Omental fat pad (tissue), 4 donors: ENCODE measurements around the gene IFT22. TPM values are rescaled to one million over a fixed set of nuclear protein-coding genes. Genes with fewer than 3 reads are reported as not detected.
"Not testable (repeated sequence)": the region's sequence is repeated elsewhere in the genome, so short reads cannot be mapped to it uniquely, and the experiment has no call there.

Source experiments
- ATAC-seq: fragments of 150-250 bp; one replicate; pipeline ENCODE4 v1.9.1; 2016; ENCODE audit warnings: mild to moderate bottlenecking, moderate library complexity; ENCODE audit not compliant: low FRiP score
- DNase-seq: peaks from one replicate; pipeline ENCODE4 v3.0.0-alpha.2; 2019; ENCODE audit warnings: low spot score
- small RNA-seq: library from RNA; depleted of rRNA; stranded (forward); fragments of <200 nt; gene quantifications from one replicate; pipeline ENCODE3, GENCODE V24; 2016
- total RNA-seq, 4 donors: library from RNA; depleted of rRNA; stranded (reverse); fragments of >200 nt; gene quantifications; one replicate each; pipeline ENCODE4 v1.1.0, GENCODE V29; 2016
- TF ChIP-seq, protein P1 (sequence below), 3 donors: fragments of 450-650 bp; IDR thresholded peaks; one replicate each; pipeline ENCODE4 v1.5.1; 2016 to 2017; ENCODE audit warnings: antibody characterized with exemption in 3 of 3, mild to moderate bottlenecking in 3 of 3, moderate library complexity in 2 of 3

Gene IFT22
- total RNA-seq, 4 donors from 2014 or later = 8.4 to 21.4 (median 12.6) TPM

DNA sequence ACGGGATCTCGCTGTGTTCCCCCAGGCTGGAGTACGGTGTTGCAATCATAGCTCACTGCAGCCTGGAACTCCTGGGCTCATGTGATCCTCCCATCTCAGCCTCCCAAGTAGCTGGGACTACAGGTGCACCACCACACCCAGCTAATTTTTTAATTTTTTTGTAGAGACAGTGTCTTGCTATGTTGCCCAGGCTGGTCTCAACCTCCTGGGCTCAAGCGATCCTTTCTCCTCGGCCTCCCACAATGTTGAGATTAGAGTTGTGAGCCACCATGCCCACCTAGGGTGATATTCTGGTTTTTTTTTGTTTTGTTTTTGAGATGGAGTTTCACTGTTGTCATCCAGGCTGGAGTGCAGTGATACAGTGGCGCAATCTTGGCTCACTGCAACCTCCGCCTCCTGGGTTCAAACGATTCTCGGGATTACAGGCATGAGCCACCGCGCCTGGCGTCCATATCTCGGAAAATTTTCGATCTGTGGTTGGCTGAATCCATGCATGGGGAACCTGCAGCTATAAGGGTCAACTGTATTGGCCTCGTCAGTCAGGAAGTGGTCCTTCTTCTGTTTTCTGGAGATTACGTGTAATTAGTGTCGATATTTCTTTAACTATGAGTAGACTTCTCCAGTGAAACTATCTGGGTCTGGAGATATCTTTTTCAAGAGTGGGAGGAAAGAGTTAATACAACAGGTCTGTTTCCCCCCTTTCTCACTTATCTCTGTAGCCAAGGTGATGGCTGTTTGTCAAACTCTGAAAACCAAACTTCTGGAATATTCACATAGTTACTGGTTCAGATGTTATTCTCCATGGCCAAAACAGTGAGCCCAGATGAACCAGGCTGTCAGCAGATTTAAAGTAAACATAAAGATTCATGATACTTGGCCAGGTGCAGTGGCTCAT, 55.7 kb downstream of the IFT22 start:
- ATAC-seq (peak; percentile 45), DNase-seq (no peak)

DNA sequence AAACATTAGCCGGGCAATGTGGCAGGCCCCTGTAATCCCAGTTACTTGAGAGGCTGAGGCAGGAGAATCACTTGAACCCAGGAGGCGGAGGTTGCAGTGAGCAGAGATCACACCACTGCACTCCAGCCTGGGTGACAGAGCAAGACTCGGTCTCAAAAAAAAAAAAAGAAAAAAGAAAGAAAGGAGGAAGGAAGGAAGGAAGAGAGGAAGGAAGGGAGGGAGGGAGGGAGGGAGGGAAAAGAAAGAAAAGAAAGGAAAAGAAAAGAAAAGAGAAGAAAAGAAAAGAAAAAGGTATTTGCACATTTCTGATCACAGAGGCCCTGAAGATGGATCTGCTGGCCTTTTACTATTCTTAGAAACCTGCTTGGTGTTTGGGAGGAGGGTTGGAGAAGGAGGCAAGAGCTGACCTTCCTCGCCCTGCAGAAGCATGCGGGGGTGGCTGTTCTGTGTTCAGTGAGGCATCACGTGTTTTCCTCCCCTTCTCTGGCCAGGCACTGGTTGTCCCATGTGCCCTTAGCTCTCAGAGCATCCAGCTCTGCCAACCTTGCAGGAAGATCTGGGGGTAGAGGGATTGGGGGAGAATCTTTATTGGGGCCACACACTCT, 57.4 kb downstream of the IFT22 start:
- peak; percentile 72 for ATAC-seq

More for the DNA sequence above, 55.7 kb downstream of the IFT22 start:
- TF ChIP-seq, protein P1, sequence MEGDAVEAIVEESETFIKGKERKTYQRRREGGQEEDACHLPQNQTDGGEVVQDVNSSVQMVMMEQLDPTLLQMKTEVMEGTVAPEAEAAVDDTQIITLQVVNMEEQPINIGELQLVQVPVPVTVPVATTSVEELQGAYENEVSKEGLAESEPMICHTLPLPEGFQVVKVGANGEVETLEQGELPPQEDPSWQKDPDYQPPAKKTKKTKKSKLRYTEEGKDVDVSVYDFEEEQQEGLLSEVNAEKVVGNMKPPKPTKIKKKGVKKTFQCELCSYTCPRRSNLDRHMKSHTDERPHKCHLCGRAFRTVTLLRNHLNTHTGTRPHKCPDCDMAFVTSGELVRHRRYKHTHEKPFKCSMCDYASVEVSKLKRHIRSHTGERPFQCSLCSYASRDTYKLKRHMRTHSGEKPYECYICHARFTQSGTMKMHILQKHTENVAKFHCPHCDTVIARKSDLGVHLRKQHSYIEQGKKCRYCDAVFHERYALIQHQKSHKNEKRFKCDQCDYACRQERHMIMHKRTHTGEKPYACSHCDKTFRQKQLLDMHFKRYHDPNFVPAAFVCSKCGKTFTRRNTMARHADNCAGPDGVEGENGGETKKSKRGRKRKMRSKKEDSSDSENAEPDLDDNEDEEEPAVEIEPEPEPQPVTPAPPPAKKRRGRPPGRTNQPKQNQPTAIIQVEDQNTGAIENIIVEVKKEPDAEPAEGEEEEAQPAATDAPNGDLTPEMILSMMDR (IDR thresholded peaks at IDR 0.05) = no peak

More for the DNA sequence above, 57.4 kb downstream of the IFT22 start:
- not testable (repeated sequence) for DNase-seq

Small RNA genes within 50 kb of the gene (small RNA-seq; reads per million reads assigned to genes)
- not detected for gene RNU6-1104P

Other genes starting within 250 kb of the IFT22 start
- 10 to 100 TPM; 14.1 to 41.1 (median 20.9) TPM for gene TRIM56, start 236.3 kb downstream of the IFT22 start, total RNA-seq
- gene SERPINE1, start 194.7 kb downstream of the IFT22 start, total RNA-seq = 100 to 1,000 TPM in 2 of 4 donors, 10 to 100 TPM in 2; 36.4 to 861 (median 118) TPM
- 10 to 100 TPM; 30.7 to 52.3 (median 36.4) TPM for gene AP1S1, start 167.3 kb downstream of the IFT22 start, total RNA-seq
- gene VGF, start 156.2 kb downstream of the IFT22 start, total RNA-seq = under 1 TPM in 1 of 4 donors, not detected in 3; 0.60 TPM
- gene NAT16, start 141.5 kb downstream of the IFT22 start, total RNA-seq = under 1 TPM in 1 of 4 donors, not detected in 3; 0.09 TPM
- gene MOGAT3, start 120.8 kb downstream of the IFT22 start, total RNA-seq = not detected
- gene PLOD3, start 104.2 kb downstream of the IFT22 start, total RNA-seq = 10 to 100 TPM; 41.1 to 68.5 (median 51.6) TPM
- 100 to 1,000 TPM in 1 of 4 donors, 10 to 100 TPM in 3; 54.6 to 113 (median 77.1) TPM for gene ZNHIT1, start 103.6 kb downstream of the IFT22 start, total RNA-seq
- gene CLDN15, start 84.0 kb downstream of the IFT22 start, total RNA-seq = 100 to 1,000 TPM in 1 of 4 donors, 10 to 100 TPM in 3; 43.3 to 280 (median 60.5) TPM
- 100 to 1,000 TPM; 243 to 384 (median 344) TPM for gene FIS1, start 76.7 kb downstream of the IFT22 start, total RNA-seq
- gene COL26A1, start 41.1 kb upstream of the IFT22 start, total RNA-seq = under 1 TPM in 1 of 4 donors, not detected in 3; 0.37 TPM